GM19351 (cell line): Measurements from ENCODE around the gene CEP104.
"Not testable (repeated sequence)": the region's sequence is repeated elsewhere in the genome, so short reads cannot be mapped to it uniquely, and the experiment has no call there.

Source experiments
- ATAC-seq: cut with Tn5 transposase; IDR thresholded peaks from one replicate; pipeline ENCODE4 v1.9.1; 2021; ENCODE audit warnings: mild to moderate bottlenecking, moderate library complexity; ENCODE audit not compliant: unreplicated experiment

CEP104 gene

DNA sequence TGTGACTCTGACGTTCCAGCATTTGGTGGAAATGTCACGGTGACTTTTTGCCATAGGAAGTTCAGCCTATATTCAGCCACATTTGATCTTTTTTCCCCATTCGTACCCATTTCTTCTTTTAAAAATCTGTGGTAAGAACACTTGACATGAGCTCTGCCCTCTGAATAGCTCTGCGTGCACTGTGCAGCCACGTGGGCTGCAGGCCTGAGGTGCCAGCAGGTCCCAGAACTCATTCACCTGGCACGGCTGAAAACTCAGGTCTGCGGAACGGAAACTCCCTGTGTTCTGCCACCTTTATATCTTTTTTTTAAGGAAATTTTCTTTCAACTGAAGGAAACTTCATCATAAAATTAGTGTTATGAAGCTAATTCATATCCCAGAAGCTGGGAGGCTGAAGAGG lies 28.6 kb downstream of the CEP104 start:
- no peak for ATAC-seq

DNA sequence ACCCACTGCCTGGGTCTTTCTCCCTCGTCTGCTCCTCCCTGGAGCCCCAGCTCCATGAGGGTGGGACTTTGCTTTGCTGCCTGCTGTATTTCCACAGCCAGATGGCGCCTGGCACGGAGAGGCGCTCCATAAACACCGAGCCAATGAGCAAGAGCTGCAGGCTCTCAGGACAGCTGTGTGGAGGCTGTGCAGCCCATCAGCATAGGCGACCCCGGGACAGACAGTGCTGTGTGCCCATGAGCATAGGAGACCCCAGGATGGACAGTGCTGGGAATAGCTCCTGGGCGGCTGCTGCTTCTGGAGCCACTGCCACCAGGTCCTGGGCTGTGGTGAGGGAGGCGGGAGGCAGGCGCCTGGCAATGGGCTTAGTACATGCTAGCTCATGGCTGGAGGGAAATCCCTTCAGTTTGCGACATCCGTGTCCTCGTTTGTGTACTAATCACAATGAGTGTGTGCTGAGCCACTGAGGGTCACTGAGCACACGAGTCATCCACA lies 29.2 kb downstream of the CEP104 start:
- no peak for ATAC-seq

DNA sequence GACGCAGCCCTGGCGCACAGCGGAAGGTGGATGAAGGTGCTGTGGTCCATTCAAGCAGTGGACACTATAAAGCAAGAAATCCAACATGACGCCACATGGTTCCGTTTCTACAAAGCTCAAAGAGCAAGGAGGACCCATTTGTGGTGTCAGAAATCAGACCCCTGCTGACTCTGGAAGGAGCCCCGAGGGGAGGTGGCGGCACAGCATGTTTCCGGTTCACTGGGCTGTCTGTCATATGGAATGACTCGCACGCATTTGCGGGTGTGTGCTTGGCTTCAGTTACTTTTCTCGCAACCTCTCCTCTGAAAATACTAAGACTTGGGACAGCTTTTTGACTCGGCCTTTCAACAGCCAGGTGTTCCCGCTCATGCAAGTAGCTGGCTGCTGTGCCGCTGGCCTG lies 31.7 kb downstream of the CEP104 start:
- ATAC-seq = no peak

DNA sequence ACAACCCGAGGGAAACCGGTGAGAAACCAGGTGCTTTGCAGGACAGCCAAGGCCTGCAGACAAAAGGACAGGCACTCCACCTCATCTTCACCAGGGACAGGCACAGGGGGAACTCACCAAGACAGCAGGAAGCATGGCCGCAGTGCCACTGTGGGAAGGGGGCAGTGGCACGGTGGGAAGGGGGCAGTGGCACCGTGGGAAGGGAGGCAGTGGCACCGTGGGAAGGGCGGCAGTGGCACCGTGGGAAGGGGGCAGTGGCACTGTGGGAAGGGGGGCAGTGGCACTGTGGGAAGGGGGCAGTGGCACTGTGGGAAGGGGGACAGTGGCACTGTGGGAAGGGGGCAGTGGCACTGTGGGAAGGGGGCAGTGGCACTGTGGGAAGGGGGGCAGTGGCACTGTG lies 32.4 kb downstream of the CEP104 start:
- ATAC-seq = no peak

DNA sequence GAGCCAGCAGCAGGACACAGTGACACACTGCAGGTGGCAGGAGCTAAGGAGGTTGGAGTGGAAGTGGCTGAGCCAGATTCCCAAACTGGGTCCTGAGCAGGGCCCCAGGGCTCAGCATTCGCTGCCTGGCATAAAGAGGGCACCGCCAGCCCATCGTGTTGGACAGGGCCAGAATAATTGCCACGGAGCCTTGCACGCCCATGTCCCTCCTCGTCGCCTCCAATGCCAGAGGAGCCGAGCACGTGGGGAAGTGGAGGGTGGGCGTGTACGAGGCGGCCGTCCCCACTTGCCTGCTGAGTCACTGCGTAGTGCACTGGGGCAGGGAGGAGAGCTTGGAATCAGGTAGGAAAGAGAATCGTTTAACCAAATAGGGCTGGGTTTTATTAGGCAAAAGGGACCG lies 34.6 kb downstream of the CEP104 start:
- ATAC-seq = no peak

DNA sequence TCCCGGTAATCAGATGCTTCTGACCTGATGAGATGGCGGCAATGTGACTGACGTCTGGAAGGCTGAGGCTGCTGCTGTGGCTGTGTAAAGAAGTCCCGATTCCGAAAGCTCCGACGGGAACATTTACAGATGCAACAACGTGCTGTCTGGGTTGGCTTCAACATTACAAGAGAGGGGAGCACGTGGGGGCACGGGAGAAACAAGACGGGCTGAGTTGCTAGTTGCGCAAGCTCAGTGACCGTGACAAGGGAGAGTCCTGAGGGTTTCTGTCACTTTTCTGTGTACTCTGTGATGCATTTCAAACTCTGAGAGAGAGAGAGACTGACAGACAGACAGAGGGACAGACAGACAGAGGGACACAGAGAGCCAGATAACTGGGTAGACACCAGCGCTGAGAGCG lies 35.1 kb downstream of the CEP104 start:
- ATAC-seq = no peak

DNA sequence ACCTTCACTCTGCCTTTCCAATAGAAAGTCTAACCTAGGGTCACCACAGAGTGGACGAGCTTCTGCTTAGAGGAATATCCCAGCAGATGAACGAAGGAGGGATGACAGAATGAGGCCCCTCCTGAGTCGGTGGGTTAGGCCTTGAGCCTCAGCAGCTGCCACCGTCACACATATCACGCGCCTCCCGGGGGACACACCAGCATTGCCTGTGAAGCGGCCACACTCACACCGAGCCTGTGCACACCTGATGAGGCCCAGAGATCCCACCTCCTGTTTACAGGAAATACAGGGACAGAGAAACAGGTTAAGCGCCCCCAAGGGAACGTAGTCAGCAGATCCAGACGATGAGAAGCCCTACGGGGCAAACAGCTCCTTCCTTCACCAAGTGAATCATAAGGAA lies 35.6 kb downstream of the CEP104 start:
- no peak for ATAC-seq

DNA sequence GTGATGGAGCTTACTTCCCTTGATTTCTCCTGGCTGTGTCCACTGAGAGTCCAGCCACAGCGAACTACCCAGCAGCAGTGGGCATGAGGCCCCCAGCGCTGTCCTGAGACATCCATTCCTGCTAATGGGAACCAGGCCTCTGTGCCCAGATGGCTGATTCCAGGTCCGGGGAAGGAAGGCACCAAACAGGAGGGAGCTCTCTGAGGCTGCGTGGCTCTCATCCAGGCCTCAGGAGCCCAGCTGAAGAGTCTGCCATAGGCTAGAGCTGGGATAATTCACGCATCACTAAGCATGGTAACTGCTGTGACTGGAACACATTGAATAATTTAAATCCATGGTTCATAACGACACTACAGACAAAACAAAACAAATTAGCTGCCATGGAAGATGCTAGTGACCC lies 36.0 kb downstream of the CEP104 start:
- no peak for ATAC-seq

DNA sequence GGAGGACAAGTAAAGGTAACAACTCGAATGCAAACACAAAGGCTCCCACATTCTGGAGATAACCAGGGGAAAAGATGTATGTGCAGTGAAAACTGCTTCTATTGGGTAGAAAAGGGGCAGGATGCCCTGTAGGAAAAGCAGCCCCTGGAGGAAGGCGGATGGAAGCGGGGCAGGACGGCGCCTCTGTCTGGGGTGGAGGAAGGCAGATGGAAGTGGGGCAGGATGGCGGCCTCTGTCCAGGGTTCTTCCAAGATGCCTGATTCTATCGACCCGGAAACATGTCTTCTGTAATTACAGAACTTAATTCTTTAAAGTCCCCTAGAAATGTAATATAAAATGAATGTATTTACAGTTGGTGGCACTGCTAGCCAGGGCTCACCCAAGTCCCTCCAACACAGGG lies 36.7 kb downstream of the CEP104 start:
- no peak for ATAC-seq

DNA sequence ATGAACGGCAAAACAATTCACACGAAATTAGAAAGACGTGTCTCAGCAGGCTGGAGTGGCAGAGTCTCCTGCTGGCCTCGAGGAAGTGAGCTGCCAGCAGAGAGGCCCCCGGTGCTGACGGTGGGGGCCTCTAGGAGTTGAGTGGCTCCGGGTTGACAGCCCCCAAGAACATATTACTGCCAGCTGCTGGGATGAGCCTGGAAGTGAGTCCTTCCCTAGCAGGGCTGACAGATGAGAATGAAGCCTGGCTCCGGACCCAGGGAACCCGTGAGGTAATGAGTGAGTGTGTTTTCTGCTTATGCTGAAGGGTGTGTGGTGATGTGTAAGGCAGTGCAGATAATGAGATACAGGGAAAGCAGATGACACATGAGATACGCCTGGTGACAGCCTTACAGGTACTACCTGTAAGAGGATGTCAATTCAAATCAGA lies 37.2 kb downstream of the CEP104 start:
- no peak for ATAC-seq

DNA sequence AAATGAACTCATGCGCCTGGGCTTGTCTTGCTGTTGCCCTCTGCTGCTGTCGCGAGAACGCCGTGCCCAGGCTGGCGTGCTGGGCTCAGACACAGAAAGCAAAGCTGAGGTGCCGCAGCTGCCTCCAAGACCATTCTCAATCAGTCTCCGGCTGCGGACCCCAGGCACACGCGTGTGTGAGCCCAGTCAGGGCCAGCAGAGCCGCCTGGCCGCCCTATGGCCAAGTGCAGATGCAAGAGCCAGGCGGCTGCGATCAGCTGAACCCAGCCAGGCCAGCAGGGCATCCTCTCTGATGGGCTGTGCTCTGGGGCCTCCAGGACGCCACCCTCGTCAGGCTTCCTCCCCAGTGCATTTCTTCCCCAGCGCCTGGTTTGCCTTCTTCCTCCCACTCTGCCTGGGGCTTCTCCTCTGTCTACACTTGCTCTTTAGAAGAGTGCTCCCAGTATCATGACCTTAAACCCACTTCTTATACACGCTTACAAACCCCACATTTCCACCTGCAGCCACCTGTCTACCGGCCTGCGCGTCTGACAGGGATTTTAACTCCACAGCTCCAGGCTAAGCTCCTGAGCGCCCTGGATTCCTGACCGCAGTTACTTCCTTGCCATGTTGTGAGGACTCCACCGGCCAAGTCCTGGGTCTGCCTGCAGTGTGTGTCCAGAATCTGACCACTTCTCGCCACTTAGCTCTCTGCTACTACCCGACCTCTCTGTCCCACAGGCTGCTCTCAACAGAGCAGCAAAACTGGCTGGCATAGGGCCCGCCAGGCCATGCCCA lies 39.0 kb downstream of the CEP104 start:
- no peak for ATAC-seq

DNA sequence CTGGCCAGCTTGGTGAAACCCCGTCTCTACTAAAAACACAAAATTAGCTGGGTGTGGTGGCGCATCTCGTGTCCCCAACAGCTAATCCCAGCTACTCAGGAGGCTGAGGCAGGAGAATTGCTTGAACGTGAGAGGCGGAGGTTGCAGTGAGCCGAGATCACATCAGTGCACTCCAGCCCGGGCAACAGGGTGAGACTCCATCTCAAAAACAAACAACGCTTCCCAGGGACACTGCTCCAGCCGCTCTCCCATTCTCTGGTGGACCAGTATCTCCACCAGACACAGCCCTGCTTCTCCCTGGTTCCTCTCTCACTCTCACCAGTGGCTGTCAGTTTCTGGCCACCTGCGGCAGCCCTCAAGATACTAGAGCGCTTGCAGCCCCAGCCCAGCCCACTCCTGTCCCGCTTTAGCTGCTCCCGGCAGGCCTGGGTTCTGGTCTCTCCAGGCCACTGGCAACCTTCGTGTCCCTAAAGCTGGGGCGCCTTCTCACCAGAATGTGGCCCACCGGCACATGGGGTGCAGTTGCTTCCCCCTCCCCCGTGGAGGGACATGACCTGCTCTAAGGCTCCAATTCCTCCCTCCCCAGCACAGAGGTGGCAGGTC lies 39.8 kb downstream of the CEP104 start:
- no peak for ATAC-seq

DNA sequence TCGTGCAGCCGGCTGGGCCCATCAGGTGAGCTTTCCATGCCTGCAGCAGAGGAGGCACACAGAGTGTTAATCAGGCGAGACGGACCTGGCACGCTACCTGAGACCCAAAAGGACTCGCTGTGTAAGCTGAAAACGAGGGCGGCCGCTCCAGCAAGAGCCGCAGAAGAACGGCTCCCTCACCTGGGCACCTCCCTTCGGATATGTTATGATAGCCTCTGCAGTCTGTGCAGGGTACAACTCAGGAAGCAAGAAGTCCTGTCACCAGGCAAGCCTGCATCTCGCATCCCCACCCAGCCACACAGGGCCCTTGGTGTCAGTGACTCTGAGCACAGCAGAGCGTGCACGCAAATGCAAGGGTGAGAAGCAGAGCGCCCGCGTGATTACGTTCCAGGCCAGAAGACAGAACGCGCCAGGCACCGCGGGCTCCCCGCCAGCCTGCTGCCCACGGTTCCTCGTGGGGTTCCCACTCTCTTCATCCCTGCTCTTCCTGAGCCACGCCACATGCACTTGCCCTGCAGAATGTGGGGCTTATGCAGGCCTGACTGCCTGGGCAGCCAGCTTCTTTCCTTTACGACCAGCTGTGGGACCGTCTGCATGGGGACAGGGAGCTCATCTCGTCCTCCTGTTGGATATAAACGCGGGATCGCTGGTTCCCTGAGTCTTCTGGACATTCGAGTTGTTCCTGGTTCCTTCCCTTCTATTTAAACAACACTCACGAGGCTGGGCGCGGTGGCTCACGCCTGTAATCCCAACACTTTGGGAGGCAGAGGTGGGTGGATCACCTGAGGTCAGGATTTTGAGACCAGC lies 40.5 kb downstream of the CEP104 start:
- ATAC-seq = no peak

DNA sequence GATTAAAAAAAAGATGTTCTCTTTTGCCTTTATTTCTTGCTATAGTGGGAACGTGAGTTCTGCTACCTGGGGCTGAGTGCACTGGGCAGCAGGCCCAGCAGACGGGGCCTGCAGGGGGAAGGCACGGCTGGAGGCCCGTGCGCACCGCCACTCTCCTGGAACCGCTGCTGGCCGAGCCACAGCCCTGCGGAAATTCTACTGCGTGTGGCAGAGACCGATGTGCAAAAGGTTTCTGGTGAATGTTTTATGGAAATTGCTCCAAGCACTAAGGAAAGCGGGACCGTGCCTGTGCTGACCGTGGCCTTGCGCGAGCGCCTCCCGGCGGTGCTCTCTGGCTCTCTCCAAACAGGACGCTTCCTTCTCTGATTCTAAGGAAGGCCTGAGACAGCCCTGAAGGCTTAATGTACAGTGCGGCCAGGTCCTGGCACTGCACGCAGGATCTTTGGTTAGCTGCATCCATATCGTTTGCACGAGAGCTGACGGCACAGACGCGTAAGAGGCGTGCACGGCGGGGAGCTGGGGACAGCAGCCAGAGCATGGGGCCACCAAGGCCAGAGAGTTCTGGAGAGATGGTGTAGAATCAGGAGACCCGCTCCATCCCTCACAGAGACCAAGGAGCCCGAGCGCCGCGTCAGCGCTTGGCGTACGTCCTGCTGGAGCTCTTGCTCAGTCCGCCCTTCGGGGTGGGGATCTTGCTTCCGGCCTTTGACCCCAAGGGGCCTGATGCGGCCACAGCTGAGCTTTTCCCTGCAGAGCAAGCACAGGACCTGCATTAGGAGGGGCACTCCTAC lies 42.0 kb downstream of the CEP104 start:
- ATAC-seq = no peak

DNA sequence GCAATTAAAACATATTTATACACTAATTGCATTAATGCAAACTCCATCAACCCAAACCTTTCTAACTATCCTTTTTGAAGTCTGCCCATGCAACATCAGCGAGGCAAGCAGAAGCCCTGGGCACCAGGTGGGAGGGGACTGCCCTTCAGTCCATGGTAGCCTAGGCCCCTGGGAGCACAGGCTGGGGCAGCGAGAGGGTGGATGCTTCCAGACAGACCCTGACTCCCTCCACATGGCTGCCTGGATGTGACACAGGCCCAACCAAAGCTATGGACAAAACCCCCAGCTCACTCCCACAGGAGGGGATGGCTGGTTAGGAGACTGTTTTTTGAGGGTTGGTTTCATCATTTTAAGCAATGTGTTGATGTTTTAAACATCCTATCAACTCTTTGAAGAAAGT lies 42.9 kb downstream of the CEP104 start:
- ATAC-seq = no peak

DNA sequence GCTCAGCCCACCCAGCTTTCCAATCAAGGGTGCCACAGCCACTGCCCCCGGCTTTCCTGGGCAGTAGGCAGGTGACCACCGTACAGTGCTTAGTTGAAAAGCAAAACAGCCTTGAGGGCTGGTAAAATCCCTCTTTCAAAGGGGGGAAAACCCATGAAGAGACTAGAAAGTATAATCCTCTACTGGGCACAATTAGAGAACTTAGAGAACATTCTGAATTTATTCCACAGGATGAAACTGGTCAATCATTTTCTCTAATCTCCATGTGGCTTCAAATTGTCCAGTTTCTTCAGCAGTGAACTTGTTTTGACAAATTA lies 45.5 kb downstream of the CEP104 start:
- no peak for ATAC-seq

DNA sequence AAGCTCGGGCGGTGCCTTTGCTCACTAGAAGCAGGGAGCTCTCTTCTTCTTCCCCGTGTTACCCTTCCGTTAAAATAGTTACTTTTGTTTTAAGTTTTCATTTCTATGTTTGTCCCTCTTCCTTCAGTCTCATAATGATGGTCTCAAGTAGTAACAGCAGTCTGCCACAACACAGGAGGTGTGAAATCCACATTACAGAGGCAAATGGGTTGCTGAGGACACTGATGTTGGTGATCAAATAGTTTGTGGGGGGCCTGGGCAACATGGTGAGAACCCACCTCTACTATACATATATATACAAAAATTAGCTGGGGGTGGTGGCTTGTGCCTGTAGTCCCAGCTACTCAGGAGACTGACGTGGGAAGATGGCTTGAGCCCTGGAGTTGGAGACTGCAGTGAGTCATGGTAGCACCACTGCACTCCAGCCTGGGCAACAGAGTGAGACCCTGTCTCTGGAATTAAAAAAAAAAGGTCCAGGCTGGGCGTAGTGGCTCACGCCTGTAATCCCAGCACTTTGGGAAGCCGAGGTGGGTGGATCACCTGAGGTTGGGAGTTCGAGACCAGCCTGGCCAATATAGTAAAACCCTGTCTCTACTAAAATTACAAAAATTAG lies 46.8 kb downstream of the CEP104 start:
- not testable (repeated sequence) for ATAC-seq

DNA sequence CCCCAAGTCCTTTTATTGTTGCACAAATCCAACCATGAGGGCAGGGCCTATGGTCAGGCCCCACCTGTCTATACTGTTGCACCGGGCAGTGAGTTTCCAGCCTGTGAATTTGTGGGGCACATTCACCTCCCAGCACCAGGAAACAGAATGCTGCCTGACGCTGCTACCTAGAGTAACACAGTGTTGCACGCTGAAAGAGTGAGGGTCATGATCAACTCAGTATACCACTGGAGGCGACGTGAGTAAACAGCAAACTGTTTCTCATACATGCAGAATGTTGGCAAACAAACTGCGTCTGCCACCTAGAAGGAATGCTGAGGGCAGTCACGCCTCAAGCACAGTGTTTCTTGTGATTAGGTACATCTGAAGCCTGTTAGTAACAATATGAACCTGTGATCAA lies 47.3 kb downstream of the CEP104 start:
- ATAC-seq = no peak

DNA sequence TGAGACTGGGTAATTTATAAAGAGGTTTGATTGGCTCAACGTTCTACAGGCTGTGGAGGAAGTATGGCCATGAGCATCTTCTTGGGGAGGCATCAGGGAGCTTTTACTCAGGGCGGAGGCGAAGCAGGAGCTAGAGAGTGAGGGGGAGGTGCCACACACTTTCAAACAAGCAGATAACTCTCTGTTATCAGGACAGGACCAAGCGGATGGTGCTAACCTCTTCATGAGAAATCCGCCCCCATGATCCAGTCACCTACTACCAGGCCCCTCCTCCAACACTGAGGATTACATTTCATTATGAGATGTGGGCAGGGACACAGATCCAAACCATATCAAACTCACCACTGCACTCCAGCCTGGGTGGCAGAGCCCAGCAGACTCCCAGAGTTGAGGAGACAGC lies 49.2 kb downstream of the CEP104 start:
- ATAC-seq = no peak

DNA sequence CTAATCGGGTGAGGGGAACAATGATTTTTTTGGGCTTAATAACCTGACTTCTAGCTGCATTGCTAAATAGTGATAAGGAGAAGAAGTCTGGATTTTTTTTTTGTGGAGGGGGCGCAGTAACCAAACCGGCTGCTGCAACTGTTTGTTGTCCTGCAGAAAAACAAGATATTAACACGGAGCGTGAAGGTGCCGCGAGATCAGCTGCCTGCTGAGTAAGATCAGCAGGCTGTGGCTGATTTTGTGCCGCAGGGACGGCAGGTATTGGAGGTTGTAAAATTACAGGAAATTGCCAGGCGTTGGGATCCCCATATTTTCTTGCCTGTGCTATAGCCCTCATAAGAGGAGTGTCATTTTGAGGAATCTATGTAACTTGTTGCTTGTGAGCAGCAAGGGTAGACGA lies 52.0 kb downstream of the CEP104 start:
- ATAC-seq = no peak

DNA sequence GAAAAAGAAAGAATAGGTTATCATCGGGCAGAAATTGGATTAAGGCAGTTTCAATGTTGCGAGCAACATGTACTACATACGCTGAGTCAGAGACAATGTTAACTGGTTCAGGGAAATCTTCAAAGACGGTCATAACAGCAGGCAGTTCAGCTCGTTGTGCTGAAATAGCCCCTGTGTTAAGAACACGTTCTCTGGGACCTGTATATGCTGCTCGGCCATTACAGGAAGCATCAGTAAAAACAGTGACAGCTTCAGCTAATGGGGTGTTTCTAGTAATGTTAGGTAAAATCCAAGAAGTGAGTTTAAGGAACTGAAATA lies 52.4 kb downstream of the CEP104 start:
- ATAC-seq = not testable (repeated sequence)
